ENCODE data around the gene GGTLC2. TPM values are rescaled to one million over a fixed set of nuclear protein-coding genes. Genes with fewer than 3 reads are reported as not detected.

GGTLC2 gene
- total RNA-seq, 6 donors from 2014 or later: 0.89 to 5.3 (median 4.3) TPM; not detected in 2

DNA sequence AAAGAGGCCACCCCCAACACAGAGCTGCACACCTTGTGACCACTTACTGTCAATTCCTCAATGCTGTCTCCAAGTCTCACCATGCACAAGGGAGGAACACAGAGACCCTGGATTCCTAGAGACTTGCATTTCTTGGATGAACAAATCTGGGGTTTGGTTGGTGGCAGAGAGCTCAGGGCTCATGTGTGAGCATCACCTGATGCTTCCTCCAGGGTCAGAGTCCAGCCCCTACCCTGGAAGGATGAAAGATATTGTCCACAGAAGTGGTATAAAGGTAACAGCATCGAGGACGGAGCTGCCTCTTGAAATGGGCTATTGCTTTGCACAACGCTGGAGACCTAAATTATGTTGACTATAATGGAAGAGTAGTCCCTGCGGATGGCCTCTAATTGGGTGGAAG is 36.0 kb downstream of the GGTLC2 start:
- no peak for ATAC-seq (ENCODE audit: low FRiP score in 2 of 2)
- Histone ChIP-seq H3K27me3 (no peaks in the 10 kb centered on the region), H3K27ac (no peak overlapping the region), H3K36me3 (no peaks in the 10 kb centered on the region), H3K9me3 (no peaks in the 10 kb centered on the region), H3K4me1 (no peaks in the 10 kb centered on the region), H3K4me3 (no peak overlapping the region)
- TF ChIP-seq POLR2AphosphoS5 (IDR thresholded peaks at IDR 0.05) (no peak), EP300 (IDR thresholded peaks at IDR 0.05) (no peak), POLR2A (IDR thresholded peaks at IDR 0.05) (no peak)
- TF ChIP-seq, protein P1, sequence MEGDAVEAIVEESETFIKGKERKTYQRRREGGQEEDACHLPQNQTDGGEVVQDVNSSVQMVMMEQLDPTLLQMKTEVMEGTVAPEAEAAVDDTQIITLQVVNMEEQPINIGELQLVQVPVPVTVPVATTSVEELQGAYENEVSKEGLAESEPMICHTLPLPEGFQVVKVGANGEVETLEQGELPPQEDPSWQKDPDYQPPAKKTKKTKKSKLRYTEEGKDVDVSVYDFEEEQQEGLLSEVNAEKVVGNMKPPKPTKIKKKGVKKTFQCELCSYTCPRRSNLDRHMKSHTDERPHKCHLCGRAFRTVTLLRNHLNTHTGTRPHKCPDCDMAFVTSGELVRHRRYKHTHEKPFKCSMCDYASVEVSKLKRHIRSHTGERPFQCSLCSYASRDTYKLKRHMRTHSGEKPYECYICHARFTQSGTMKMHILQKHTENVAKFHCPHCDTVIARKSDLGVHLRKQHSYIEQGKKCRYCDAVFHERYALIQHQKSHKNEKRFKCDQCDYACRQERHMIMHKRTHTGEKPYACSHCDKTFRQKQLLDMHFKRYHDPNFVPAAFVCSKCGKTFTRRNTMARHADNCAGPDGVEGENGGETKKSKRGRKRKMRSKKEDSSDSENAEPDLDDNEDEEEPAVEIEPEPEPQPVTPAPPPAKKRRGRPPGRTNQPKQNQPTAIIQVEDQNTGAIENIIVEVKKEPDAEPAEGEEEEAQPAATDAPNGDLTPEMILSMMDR (IDR thresholded peaks at IDR 0.05): no peak
- no peak for DNase-seq
- WGBS, 2 donors: 85 to 97% methylated on average over 2 to 4 of the region's 4 CpGs

DNA sequence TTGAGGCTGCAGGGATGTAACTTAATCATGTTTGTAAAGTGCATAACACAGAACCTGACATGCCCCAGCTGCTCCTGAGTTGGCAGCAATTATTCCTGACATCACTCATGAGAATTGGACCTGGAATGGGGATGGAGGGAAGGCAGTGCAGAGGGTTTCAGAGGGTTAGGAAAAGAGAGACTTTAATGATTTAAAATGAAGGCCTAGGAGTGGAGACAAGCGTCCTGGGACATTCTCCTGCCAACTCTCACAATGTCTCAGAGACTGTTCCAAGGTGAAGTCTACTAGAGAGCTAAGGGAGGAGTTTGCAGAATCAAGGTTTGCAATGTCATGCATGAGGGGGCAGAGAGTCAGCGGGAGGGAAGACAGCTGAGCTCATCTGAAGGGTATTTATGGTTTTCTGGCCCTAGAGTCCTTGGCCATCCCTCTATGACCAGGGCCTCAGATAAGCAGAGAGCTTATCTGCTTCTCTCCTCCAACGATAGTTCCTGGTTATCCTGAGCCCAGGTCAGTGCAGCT is 36.9 kb downstream of the GGTLC2 start:
- Histone ChIP-seq H3K9me3 (no peaks in the 10 kb centered on the region), H3K4me1 (no peaks in the 10 kb centered on the region), H3K36me3 (no peaks in the 10 kb centered on the region), H3K4me3 (no peak overlapping the region), H3K27me3 (no peaks in the 10 kb centered on the region), H3K27ac (no peak overlapping the region)
- TF ChIP-seq EP300 (IDR thresholded peaks at IDR 0.05): no peak
- TF ChIP-seq POLR2AphosphoS5 (IDR thresholded peaks at IDR 0.05): no peak
- TF ChIP-seq, protein P1 (IDR thresholded peaks at IDR 0.05): no peak
- TF ChIP-seq POLR2A (IDR thresholded peaks at IDR 0.05): no peak
- WGBS, 2 donors: 68 to 78% methylated on average over 3 of the region's 3 CpGs
- DNase-seq (no peak), ATAC-seq (ENCODE audit: low FRiP score in 2 of 2) (peak in 1 of 2 donors; percentile 33)

DNA sequence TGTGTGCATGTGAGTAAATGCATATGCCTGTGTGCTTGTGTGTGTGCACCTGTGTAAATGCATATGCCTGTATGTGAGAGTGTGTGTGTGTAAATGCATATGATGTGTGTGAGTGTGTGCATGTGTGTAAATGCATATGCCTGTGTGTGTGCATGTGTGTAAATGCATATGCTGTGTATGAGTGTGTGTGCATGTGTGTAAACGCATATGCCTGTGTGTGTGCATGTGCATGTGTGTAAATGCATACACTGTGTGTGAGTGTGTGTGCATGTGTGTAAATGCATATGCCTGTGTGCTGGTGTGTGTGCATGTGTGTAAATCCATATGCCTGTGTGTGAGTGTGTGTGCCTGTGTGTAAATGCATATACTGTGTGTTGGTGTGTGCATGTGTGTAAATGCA is 37.8 kb downstream of the GGTLC2 start:
- ATAC-seq (ENCODE audit: low FRiP score in 2 of 2): no peak
- no peaks in the 10 kb centered on the region for H3K27me3 ChIP-seq
- no peak overlapping the region for H3K27ac ChIP-seq
- H3K4me3 ChIP-seq: no peak overlapping the region
- no peaks in the 10 kb centered on the region for H3K4me1 ChIP-seq
- H3K36me3 ChIP-seq: no peaks in the 10 kb centered on the region
- no peak for DNase-seq
- 74 to 77% methylated on average over 1 of the region's 1 CpG for WGBS, 2 donors
- TF ChIP-seq POLR2AphosphoS5 (IDR thresholded peaks at IDR 0.05) (no peak), EP300 (IDR thresholded peaks at IDR 0.05) (no peak), POLR2A (IDR thresholded peaks at IDR 0.05) (no peak)
- TF ChIP-seq, protein P1 (IDR thresholded peaks at IDR 0.05): no peak
- H3K9me3 ChIP-seq: no peaks in the 10 kb centered on the region

DNA sequence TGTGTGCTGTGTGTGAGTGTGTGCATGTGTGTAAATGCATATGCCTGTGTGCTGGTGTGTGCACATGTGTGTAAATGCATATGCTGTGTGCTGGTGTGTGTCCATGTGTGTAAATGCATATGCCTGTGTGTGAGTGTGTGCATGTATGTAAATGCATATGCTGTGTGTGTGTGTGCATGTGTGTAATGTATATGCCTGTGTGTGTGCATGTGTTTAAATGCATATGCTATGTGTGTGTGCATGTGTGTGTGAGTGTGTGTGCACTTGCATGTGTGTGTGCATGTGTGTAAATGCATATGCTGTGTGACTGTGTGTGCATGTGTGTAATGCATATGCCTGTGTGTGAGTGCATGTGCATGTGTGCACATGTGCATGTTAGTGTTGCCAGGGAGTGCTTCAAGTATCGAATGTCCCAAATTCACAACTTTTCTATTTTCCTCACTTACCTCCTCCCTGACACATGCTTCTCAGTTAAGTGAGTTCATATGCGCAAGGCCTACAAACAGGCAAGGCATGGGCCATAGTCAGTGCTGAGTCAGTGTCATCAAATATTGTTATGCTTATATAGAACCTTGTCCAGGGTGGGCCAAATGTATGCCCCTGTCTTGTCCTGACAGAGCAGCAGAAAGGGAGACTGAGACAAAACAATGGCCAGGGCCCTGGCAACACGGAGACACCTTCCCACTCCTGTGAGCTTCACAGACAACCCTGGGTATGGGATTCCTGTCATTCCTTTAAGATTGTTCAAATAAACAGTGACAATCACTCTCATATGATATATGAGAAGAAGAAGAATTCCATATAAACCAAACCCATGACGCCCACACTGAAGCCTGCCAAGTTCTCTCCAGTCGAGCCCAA is 38.6 kb downstream of the GGTLC2 start:
- no peak for DNase-seq
- ATAC-seq (ENCODE audit: low FRiP score in 2 of 2): no peak
- no peaks in the 10 kb centered on the region for H3K36me3 ChIP-seq
- no peaks in the 10 kb centered on the region for H3K4me1 ChIP-seq
- H3K9me3 ChIP-seq: no peaks in the 10 kb centered on the region
- H3K27me3 ChIP-seq: no peaks in the 10 kb centered on the region
- TF ChIP-seq, protein P1 (IDR thresholded peaks at IDR 0.05): no peak
- TF ChIP-seq POLR2A (IDR thresholded peaks at IDR 0.05) (no peak), EP300 (IDR thresholded peaks at IDR 0.05) (no peak), POLR2AphosphoS5 (IDR thresholded peaks at IDR 0.05) (no peak)
- no peak overlapping the region for H3K4me3 ChIP-seq
- WGBS, 2 donors: 68 to 83% methylated on average over 5 of the region's 5 CpGs
- H3K27ac ChIP-seq: no peak overlapping the region
